IMR-90 (cell line): ENCODE results near the gene MIS18A. TPM values are rescaled to one million over a fixed set of nuclear protein-coding genes. Genes with fewer than 3 reads are reported as not detected.

Experiments
- ATAC-seq: fragments of 200-7000 bp; cut with Tn5 transposase; 2 replicates; pipeline ENCODE4 v1.9.1; 2020; ENCODE audit warnings: low read depth, mild to moderate bottlenecking, moderate library complexity
- BruUV-seq: library from RNA; stranded (reverse); fragments of 400-500 nt; replicated peaks from 2 replicates; lab custom pipeline; 2021; lab: Mats Ljungman, UMichigan
- CTCF ChIA-PET: fragments of 300-600 bp; formaldehyde crosslinking; extraction: SDS; loops from one replicate; lab custom pipeline; 2021; ENCODE audit warnings: antibody characterized with exemption; lab: Yijun Ruan, JAX
- POLR2A ChIA-PET: fragments of 300-600 bp; sonication (Branson Sonifier 250); formaldehyde crosslinking; loops from one replicate; lab custom pipeline; 2022; ENCODE audit warnings: antibody characterized with exemption; ENCODE audit not compliant: unreplicated experiment; lab: Charles Lee
- DNase-seq: peaks from one replicate; pipeline ENCODE4 v3.0.0; 2013
- H2AFZ ChIP-seq: replicated peaks from 2 replicates; pipeline ENCODE3; 2013; ENCODE audit warnings: low read length, mild to moderate bottlenecking; ENCODE audit not compliant: poor library complexity
- H2AK5ac ChIP-seq: 2 replicates; pipeline ENCODE4 v1.6.1; 2013; ENCODE audit warnings: low read depth, low read length, inconsistent platforms
- H2AK9ac ChIP-seq: replicated peaks from 2 replicates; pipeline ENCODE3; 2013; ENCODE audit warnings: mild to moderate bottlenecking, low read depth, low read length, moderate library complexity; ENCODE audit not compliant: poor library complexity
- H2BK120ac ChIP-seq: 2 replicates; pipeline ENCODE4 v1.6.1; 2013; ENCODE audit warnings: low read depth, low read length, inconsistent platforms
- H2BK15ac ChIP-seq: 3 replicates; pipeline ENCODE4 v1.6.1; 2013; ENCODE audit warnings: low read depth, low read length, inconsistent platforms
- H2BK20ac ChIP-seq: 2 replicates; pipeline ENCODE4 v1.6.1; 2013; ENCODE audit warnings: low read depth, mild to moderate bottlenecking, inconsistent platforms, low read length, moderate library complexity
- H2BK5ac ChIP-seq: 2 replicates; pipeline ENCODE4 v1.6.1; 2013; ENCODE audit warnings: mild to moderate bottlenecking, low read depth, low read length, inconsistent platforms; ENCODE audit not compliant: poor library complexity, severe bottlenecking
- H3K14ac ChIP-seq: replicated peaks from 2 replicates; pipeline ENCODE4 v1.6.1; 2013; ENCODE audit warnings: low read depth, low read length, inconsistent platforms
- H3K18ac ChIP-seq: 2 replicates; pipeline ENCODE4 v1.6.1; 2013; ENCODE audit warnings: low read depth, low read length, control low read depth
- H3K23ac ChIP-seq: 2 replicates; pipeline ENCODE4 v1.6.1; 2013; ENCODE audit warnings: low read depth, low read length, inconsistent platforms
- H3K27ac ChIP-seq: 2 replicates; pipeline ENCODE4 v1.5.1; 2013; ENCODE audit warnings: mild to moderate bottlenecking, control low read depth, low read length; ENCODE audit not compliant: insufficient read depth
- H3K27me3 ChIP-seq: 2 replicates; pipeline ENCODE4 v1.6.1; 2013; ENCODE audit warnings: low read length; ENCODE audit not compliant: control insufficient read depth, insufficient read depth
- H3K36me3 ChIP-seq: 2 replicates; pipeline ENCODE4 v1.6.1; 2013; ENCODE audit warnings: low read length, mixed read lengths; ENCODE audit not compliant: control insufficient read depth, insufficient read depth
- H3K4ac ChIP-seq: 2 replicates; pipeline ENCODE4 v1.6.1; 2013; ENCODE audit warnings: low read depth, low read length, inconsistent platforms
- H3K4me1 ChIP-seq: 2 replicates; pipeline ENCODE4 v1.6.1; 2013; ENCODE audit warnings: low read length, mixed read lengths; ENCODE audit not compliant: control insufficient read depth, insufficient read depth
- H3K4me2 ChIP-seq: 2 replicates; pipeline ENCODE4 v1.6.1; 2013; ENCODE audit warnings: low read depth, mild to moderate bottlenecking, control low read depth, low read length, moderate library complexity
- H3K4me3 ChIP-seq: 2 replicates; pipeline ENCODE4 v1.5.1; 2013; ENCODE audit warnings: low read depth, mild to moderate bottlenecking, control low read depth, low read length, moderate library complexity; ENCODE audit not compliant: insufficient read depth
- H3K56ac ChIP-seq: 2 replicates; pipeline ENCODE4 v1.6.1; 2013; ENCODE audit warnings: low read length, inconsistent platforms; ENCODE audit not compliant: insufficient read depth; ENCODE audit errors: extremely low read depth
- H3K79me1 ChIP-seq, 2 experiments: 2 replicates each; pipeline ENCODE4 v1.6.1; 2013; ENCODE audit warnings: low read length in 2 of 2, inconsistent platforms in 1 of 2, low read depth in 1 of 2
- H3K9ac ChIP-seq: 2 replicates; pipeline ENCODE4 v1.6.1; 2013; ENCODE audit warnings: low read depth, low read length, control low read depth
- H3K9me1 ChIP-seq: 2 replicates; pipeline ENCODE4 v1.6.1; 2013; ENCODE audit warnings: low read length, inconsistent platforms; ENCODE audit not compliant: insufficient read depth
- H3K9me3 ChIP-seq: 2 replicates; pipeline ENCODE4 v1.6.1; 2013; ENCODE audit warnings: low read length; ENCODE audit not compliant: control insufficient read depth, insufficient read depth
- H4K20me1 ChIP-seq: 2 replicates; pipeline ENCODE4 v1.6.1; 2013; ENCODE audit warnings: low read length, inconsistent platforms; ENCODE audit not compliant: insufficient read depth
- H4K5ac ChIP-seq: 2 replicates; pipeline ENCODE4 v1.6.1; 2013; ENCODE audit warnings: mild to moderate bottlenecking, low read depth, low read length, control low read depth
- H4K8ac ChIP-seq, 2 experiments: 2 replicates each; pipeline ENCODE4 v1.6.1; 2013; ENCODE audit warnings: low read depth in 2 of 2, low read length in 2 of 2, control low read depth in 1 of 2, inconsistent platforms in 1 of 2
- H4K91ac ChIP-seq: 2 replicates; pipeline ENCODE4 v1.6.1; 2013; ENCODE audit warnings: low read depth, low read length, inconsistent platforms; ENCODE audit not compliant: insufficient read depth
- BHLHE40 ChIP-seq: fragments of 150-350 bp; IDR thresholded peaks from 2 replicates; pipeline ENCODE4 v1.6.1; 2016; ENCODE audit warnings: mild to moderate bottlenecking, low read depth, low read length
- MAFK ChIP-seq: IDR thresholded peaks from 2 replicates; pipeline ENCODE4 v1.6.1; 2012; ENCODE audit warnings: low read depth, low read length, improper control_type of control experiment
- POLR2A ChIP-seq: IDR thresholded peaks from 2 replicates; pipeline ENCODE4 v1.6.1; 2012; ENCODE audit warnings: mild to moderate bottlenecking, low read depth, low read length
- RCOR1 ChIP-seq: IDR thresholded peaks from 2 replicates; pipeline ENCODE4 v1.6.1; 2012; ENCODE audit warnings: mild to moderate bottlenecking, low read length, improper control_type of control experiment; ENCODE audit not compliant: insufficient replicate concordance
- WGBS, 2 experiments: methylation state at CpG; one replicate each; pipeline versions ENCODE4 v1.1.5 to v1.1.7; 2013; ENCODE audit warnings: missing lambda C conversion rate in 2 of 2; ENCODE audit not compliant: insufficient read length in 1 of 2; ENCODE audit errors: extremely low coverage in 2 of 2; 5-methylcytosine and 5-hydroxymethylcytosine counted together
- dilution Hi-C: fragments of 300-500 bp; cut with HindIII; formaldehyde crosslinking; loops from one replicate; pipeline ENCODE4 v1.14.3; 2018; ENCODE audit warnings: low sequenced_read_pairs; ENCODE audit not compliant: unreplicated experiment
- in situ Hi-C: fragments of 300-500 bp; cut with MboI; formaldehyde crosslinking; loops from 3 replicates; pipeline ENCODE4 v1.14.3; 2019; ENCODE audit warnings: low sequenced_read_pairs, inconsistent platforms, mixed read lengths
- intact Hi-C: fragments of 100-400 bp; cut with micrococcal nuclease; formaldehyde crosslinking; loops from 2 replicates; pipeline ENCODE4 v1.10.0; 2022
- polyA plus RNA-seq, 3 experiments: library from polyadenylated mRNA; depleted of rRNA; stranded (reverse); fragments of >200 nt; gene quantifications; 2 replicates each; pipeline ENCODE4 v1.2.3, GENCODE V29; 2012; ENCODE audit warnings: low replicate concordance in 1 of 3
- total RNA-seq: library from RNA; depleted of rRNA; stranded (reverse); fragments of >200 nt; gene quantifications from 2 replicates; pipeline ENCODE4 v1.2.3, GENCODE V29; 2012
- TF ChIP-seq, protein P1 (sequence below): fragments of 150-350 bp; IDR thresholded peaks from 2 replicates; pipeline ENCODE4 v1.6.1; 2017; ENCODE audit warnings: mild to moderate bottlenecking, antibody characterized with exemption, low read length, low read depth
- TF ChIP-seq, protein P2 (sequence below): conservative IDR thresholded peaks from 2 replicates; pipeline ENCODE4 v1.5.1; 2012; ENCODE audit warnings: mild to moderate bottlenecking, low read depth, low read length, improper control_type of control experiment

The MIS18A gene
- total and polyA plus RNA-seq, 2 of the 4 experiments (the other 2 are of a cell fraction), result 4.5 to 7.6 TPM

DNA sequence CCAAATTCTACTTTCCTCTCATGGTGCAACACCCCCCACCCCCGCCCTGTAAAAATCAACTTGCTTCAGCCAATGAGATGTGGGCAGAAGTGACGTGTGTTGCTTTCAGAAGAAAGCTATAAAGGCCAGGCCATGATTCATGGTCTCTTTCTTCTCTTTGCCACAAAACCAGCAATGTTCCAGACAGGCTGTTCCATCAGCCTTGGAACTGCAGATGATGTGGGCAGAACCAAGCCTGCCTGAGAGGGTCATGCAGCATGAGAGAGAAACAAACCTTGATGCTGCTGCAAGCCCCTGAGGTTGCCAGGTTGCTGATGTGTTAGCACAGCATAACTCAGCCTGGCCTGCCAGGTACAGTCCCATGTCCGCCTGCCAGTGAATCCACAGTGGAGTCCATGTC is 41.8 kb downstream of the MIS18A start:
- POLR2A ChIA-PET, result no interaction called here
- no peak overlapping the region for H3K56ac ChIP-seq
- H3K23ac ChIP-seq, result no peak overlapping the region
- BruUV-seq, result no TSS peak
- H3K36me3 ChIP-seq, result no peaks in the 10 kb centered on the region
- no peak overlapping the region for H4K8ac ChIP-seq
- TF ChIP-seq, protein P1, sequence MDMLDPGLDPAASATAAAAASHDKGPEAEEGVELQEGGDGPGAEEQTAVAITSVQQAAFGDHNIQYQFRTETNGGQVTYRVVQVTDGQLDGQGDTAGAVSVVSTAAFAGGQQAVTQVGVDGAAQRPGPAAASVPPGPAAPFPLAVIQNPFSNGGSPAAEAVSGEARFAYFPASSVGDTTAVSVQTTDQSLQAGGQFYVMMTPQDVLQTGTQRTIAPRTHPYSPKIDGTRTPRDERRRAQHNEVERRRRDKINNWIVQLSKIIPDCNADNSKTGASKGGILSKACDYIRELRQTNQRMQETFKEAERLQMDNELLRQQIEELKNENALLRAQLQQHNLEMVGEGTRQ, result no peak
- TF ChIP-seq MAFK (no peak), POLR2A (no peak), RCOR1 (no peak), BHLHE40 (no peak)
- TF ChIP-seq, protein P2, sequence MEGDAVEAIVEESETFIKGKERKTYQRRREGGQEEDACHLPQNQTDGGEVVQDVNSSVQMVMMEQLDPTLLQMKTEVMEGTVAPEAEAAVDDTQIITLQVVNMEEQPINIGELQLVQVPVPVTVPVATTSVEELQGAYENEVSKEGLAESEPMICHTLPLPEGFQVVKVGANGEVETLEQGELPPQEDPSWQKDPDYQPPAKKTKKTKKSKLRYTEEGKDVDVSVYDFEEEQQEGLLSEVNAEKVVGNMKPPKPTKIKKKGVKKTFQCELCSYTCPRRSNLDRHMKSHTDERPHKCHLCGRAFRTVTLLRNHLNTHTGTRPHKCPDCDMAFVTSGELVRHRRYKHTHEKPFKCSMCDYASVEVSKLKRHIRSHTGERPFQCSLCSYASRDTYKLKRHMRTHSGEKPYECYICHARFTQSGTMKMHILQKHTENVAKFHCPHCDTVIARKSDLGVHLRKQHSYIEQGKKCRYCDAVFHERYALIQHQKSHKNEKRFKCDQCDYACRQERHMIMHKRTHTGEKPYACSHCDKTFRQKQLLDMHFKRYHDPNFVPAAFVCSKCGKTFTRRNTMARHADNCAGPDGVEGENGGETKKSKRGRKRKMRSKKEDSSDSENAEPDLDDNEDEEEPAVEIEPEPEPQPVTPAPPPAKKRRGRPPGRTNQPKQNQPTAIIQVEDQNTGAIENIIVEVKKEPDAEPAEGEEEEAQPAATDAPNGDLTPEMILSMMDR, result no peak
- dilution Hi-C loops, result no loop called here
- no peak overlapping the region for H3K9ac ChIP-seq
- no peak overlapping the region for H2AK9ac ChIP-seq
- no peak overlapping the region for H3K18ac ChIP-seq
- no peak overlapping the region for H4K5ac ChIP-seq
- H2BK15ac ChIP-seq, result no peak overlapping the region
- no peak overlapping the region for H3K14ac ChIP-seq
- H3K27ac ChIP-seq, result no peak overlapping the region
- no peak overlapping the region for H2BK120ac ChIP-seq
- peaks cover 8% of the 10 kb centered on the region; the same call in 1 of the 2 replicates for H3K27me3 ChIP-seq
- ATAC-seq (no peak), DNase-seq (no peak)
- in situ Hi-C loops, result no loop called here
- H2AFZ ChIP-seq, result no peak overlapping the region
- no peak overlapping the region for H2AK5ac ChIP-seq
- peaks cover 4% of the 10 kb centered on the region for H3K9me3 ChIP-seq
- no peak overlapping the region for H3K4me2 ChIP-seq
- CTCF ChIA-PET, result no interaction called here
- no CpG with 5 or more reads among the region's 3 CpGs for WGBS, 2 experiments
- no peaks in the 10 kb centered on the region for H3K9me1 ChIP-seq
- H3K4me1 ChIP-seq, result peaks cover 13% of the 10 kb centered on the region
- no peaks in the 10 kb centered on the region for H4K20me1 ChIP-seq
- intact Hi-C loops, result no loop called here
- no peaks in the 10 kb centered on the region for H3K79me1 ChIP-seq
- H3K4me3 ChIP-seq, result no peak overlapping the region
- H2BK5ac ChIP-seq, result no peak overlapping the region
- H2BK20ac ChIP-seq, result no peak overlapping the region
- H3K4ac ChIP-seq, result no peak overlapping the region
- H4K91ac ChIP-seq, result no peak overlapping the region
